HepG2 (cell line): ENCODE measurements around the gene SAXO2. TPM values are rescaled to one million over a fixed set of nuclear protein-coding genes. Genes with fewer than 3 reads are reported as not detected.
A peak's percentile ranks its signal among the peaks of the same experiment; 100 is the strongest.

Experiments used
- E2F1 ChIP-seq: sonication (generic); formaldehyde crosslinking; IDR thresholded peaks from 2 replicates; pipeline ENCODE4 v1.5.0; 2020; ENCODE audit warnings: missing genetic modification reagents
- GMEB1 ChIP-seq: sonication (generic); formaldehyde crosslinking; IDR thresholded peaks from 2 replicates; pipeline ENCODE4 v1.5.1; 2020; ENCODE audit warnings: missing genetic modification reagents, mild to moderate bottlenecking, borderline replicate concordance
- GMEB2 ChIP-seq: IDR thresholded peaks from 2 replicates; pipeline ENCODE4 v1.6.1; 2016; ENCODE audit warnings: missing biosample characterization, missing genetic modification reagents, low read depth
- IRF9 ChIP-seq: sonication (generic); formaldehyde crosslinking; IDR thresholded peaks from 2 replicates; pipeline ENCODE4 v1.8.0; 2022; ENCODE audit warnings: missing genetic modification reagents, mild to moderate bottlenecking, borderline replicate concordance
- KLF11 ChIP-seq: IDR thresholded peaks from 2 replicates; pipeline ENCODE4 v1.6.1; 2016; ENCODE audit warnings: missing compliant biosample characterization
- MLXIP ChIP-seq: sonication (generic); formaldehyde crosslinking; IDR thresholded peaks from 2 replicates; pipeline ENCODE4 v1.9.0; 2021; ENCODE audit warnings: missing genetic modification reagents, borderline replicate concordance
- PHB2 ChIP-seq: fragments of 450-650 bp; IDR thresholded peaks from 2 replicates; pipeline ENCODE4 v1.6.1; 2018; ENCODE audit not compliant: partially characterized antibody
- PREB ChIP-seq: sonication (generic); formaldehyde crosslinking; IDR thresholded peaks from 2 replicates; pipeline ENCODE4 v1.4.0; 2020; ENCODE audit warnings: missing genetic modification reagents
- SMARCC2 ChIP-seq: fragments of 450-650 bp; IDR thresholded peaks from 2 replicates; pipeline ENCODE4 v1.6.1; 2017; ENCODE audit warnings: antibody characterized with exemption, mild to moderate bottlenecking
- ZNF282 ChIP-seq: fragments of 450-650 bp; IDR thresholded peaks from 2 replicates; pipeline ENCODE4 v1.6.1; 2018; ENCODE audit not compliant: partially characterized antibody
- ZNF367 ChIP-seq: sonication (generic); formaldehyde crosslinking; IDR thresholded peaks from 2 replicates; pipeline ENCODE4 v1.4.0; 2020; ENCODE audit warnings: missing genetic modification reagents, borderline replicate concordance
- ZNF383 ChIP-seq: sonication (generic); formaldehyde crosslinking; IDR thresholded peaks from 2 replicates; pipeline ENCODE4 v1.4.0; 2020; ENCODE audit warnings: missing genetic modification reagents, mild to moderate bottlenecking, borderline replicate concordance
- ZNF484 ChIP-seq: sonication (generic); formaldehyde crosslinking; IDR thresholded peaks from 2 replicates; pipeline ENCODE4 v1.5.1; 2020; ENCODE audit warnings: mild to moderate bottlenecking, low read depth, missing genetic modification reagents, borderline replicate concordance
- ZNF552 ChIP-seq: sonication (generic); formaldehyde crosslinking; IDR thresholded peaks from 2 replicates; pipeline ENCODE4 v1.9.0; 2022; ENCODE audit warnings: missing genetic modification reagents, mild to moderate bottlenecking, borderline replicate concordance
- ZNF652 ChIP-seq: IDR thresholded peaks from 2 replicates; pipeline ENCODE4 v1.6.1; 2016; ENCODE audit warnings: low read depth, borderline replicate concordance
- ZNF713 ChIP-seq: sonication (generic); formaldehyde crosslinking; IDR thresholded peaks from 2 replicates; pipeline ENCODE4 v1.4.0; 2020; ENCODE audit warnings: mild to moderate bottlenecking, missing genetic modification reagents
- ZNF83 ChIP-seq: sonication (generic); formaldehyde crosslinking; IDR thresholded peaks from 2 replicates; pipeline ENCODE4 v1.4.0; 2020; ENCODE audit warnings: missing genetic modification reagents, mild to moderate bottlenecking, borderline replicate concordance
- ZSCAN25 ChIP-seq: sonication (generic); formaldehyde crosslinking; IDR thresholded peaks from 2 replicates; pipeline ENCODE4 v1.8.0; 2022; ENCODE audit warnings: mild to moderate bottlenecking, missing genetic modification reagents
- polyA plus RNA-seq, 8 experiments: library from polyadenylated mRNA; depleted of rRNA in 3 of 8; stranded (reverse) in 7 of 8; unstranded in 1 of 8; fragments of >200 nt; fragmentation: Illumina TruSeq in 4 of 8; extraction: Trizol in 4 of 8; gene quantifications; 2 replicates each; pipeline versions ENCODE4 v1.2.1 to v1.2.3, GENCODE V29; 2011 to 2016; ENCODE audit warnings: low read depth in 4 of 8, missing spikeins in 1 of 8, mixed read lengths in 1 of 8; ENCODE audit not compliant: insufficient read depth in 1 of 8
- total RNA-seq, 5 experiments: library from RNA; depleted of rRNA; stranded (reverse); fragments of >200 nt; fragmentation: Illumina TruSeq; extraction: Trizol; gene quantifications; 2 replicates each; pipeline ENCODE4 v1.2.3, GENCODE V29; 2016; ENCODE audit warnings: low read depth in 1 of 5

SAXO2 gene
- total and polyA plus RNA-seq, 2 of the 13 experiments (the other 11 are each of a cell fraction or from before 2014, with no cell fraction given) = 0.01 to 1.5 TPM

GRCh38 chr15:82263350-82263749, 732 bp downstream of the SAXO2 start (continued):
- TF ChIP-seq PREB (no peak), ZNF383 (CRISPR knock-in tag) (no peak), ZNF652 (no peak; the same call in 1 of the 2 replicates), E2F1 (CRISPR knock-in tag) (no peak), MLXIP (no peak), ZSCAN25 (CRISPR knock-in tag) (no peak), ZNF367 (no peak), GMEB1 (CRISPR knock-in tag) (no peak), PHB2 (no peak), ZNF282 (no peak), KLF11 (CRISPR knock-in tag) (no peak), SMARCC2 (peak; percentile 73; the same call in 1 of the 2 replicates), ZNF713 (CRISPR knock-in tag) (no peak), GMEB2 (CRISPR knock-in tag) (no peak), ZNF484 (CRISPR knock-in tag) (no peak), IRF9 (CRISPR knock-in tag) (no peak), ZNF552 (CRISPR knock-in tag) (no peak), ZNF83 (CRISPR knock-in tag) (no peak)
